ENCODE results near the gene TMEM237. TPM values are rescaled to one million over a fixed set of nuclear protein-coding genes. Genes with fewer than 3 reads are reported as not detected.

TMEM237 gene
- total RNA-seq, 1 donor from 2014 or later, result 43.2 TPM

- DNase-seq (ENCODE audit: extremely low spot score, unreplicated experiment), result no peak
- no peaks in the 10 kb centered on the region for H3K4me1 Mint-ChIP-seq (ENCODE audit: unreplicated experiment)
- no peak overlapping the region for H3K27ac Mint-ChIP-seq
- no peak for TF ChIP-seq CTCF (conservative IDR thresholded peaks at IDR 0.05)
- peaks cover 7% of the 10 kb centered on the region for H3K9me3 Mint-ChIP-seq
- peaks cover 8% of the 10 kb centered on the region for H3K27me3 Mint-ChIP-seq
- no peak overlapping the region for H3K4me3 Mint-ChIP-seq
- H3K36me3 Mint-ChIP-seq, result peaks cover 15% of the 10 kb centered on the region
These were observed 24.3 kb downstream of the TMEM237 start for GRCh38 chr2:201618744-201619662.

- peaks cover 12% of the 10 kb centered on the region for H3K27me3 Mint-ChIP-seq
- H3K36me3 Mint-ChIP-seq, result no peaks in the 10 kb centered on the region
- no peak for TF ChIP-seq CTCF (conservative IDR thresholded peaks at IDR 0.05)
These were observed 35.3 kb downstream of the TMEM237 start for GRCh38 chr2:201608021-201608420.

GRCh38 chr2:201607568-201607967 is 35.7 kb downstream of the TMEM237 start:
- Mint-ChIP-seq H3K27ac (no peak overlapping the region), H3K36me3 (no peaks in the 10 kb centered on the region), H3K9me3 (peaks cover 6% of the 10 kb centered on the region), H3K4me1 (ENCODE audit: unreplicated experiment) (no peaks in the 10 kb centered on the region), H3K27me3 (peaks cover 12% of the 10 kb centered on the region), H3K4me3 (no peak overlapping the region)
- no peak for TF ChIP-seq CTCF (conservative IDR thresholded peaks at IDR 0.05)
- DNase-seq (ENCODE audit: extremely low spot score, unreplicated experiment), result no peak

More at GRCh38 chr2:201608021-201608420, 35.3 kb downstream of the TMEM237 start:
- Mint-ChIP-seq H3K4me3 (no peak overlapping the region), H3K9me3 (peaks cover 6% of the 10 kb centered on the region), H3K4me1 (ENCODE audit: unreplicated experiment) (no peaks in the 10 kb centered on the region), H3K27ac (no peak overlapping the region)
- no peak for DNase-seq (ENCODE audit: extremely low spot score, unreplicated experiment)

- no peak for DNase-seq (ENCODE audit: extremely low spot score, unreplicated experiment)
- H3K4me3 Mint-ChIP-seq, result no peak overlapping the region
- H3K4me1 Mint-ChIP-seq (ENCODE audit: unreplicated experiment), result no peaks in the 10 kb centered on the region
- peaks cover 15% of the 10 kb centered on the region for H3K9me3 Mint-ChIP-seq
- H3K27ac Mint-ChIP-seq, result no peak overlapping the region
- peaks cover 12% of the 10 kb centered on the region for H3K27me3 Mint-ChIP-seq
- no peaks in the 10 kb centered on the region for H3K36me3 Mint-ChIP-seq
- no peak for TF ChIP-seq CTCF (conservative IDR thresholded peaks at IDR 0.05)
These were observed 42.4 kb downstream of the TMEM237 start for GRCh38 chr2:201600906-201601305.

GRCh38 chr2:201597397-201597796 is 45.9 kb downstream of the TMEM237 start:
- no peak for DNase-seq (ENCODE audit: extremely low spot score, unreplicated experiment)
- peaks cover 16% of the 10 kb centered on the region for H3K9me3 Mint-ChIP-seq
- no peaks in the 10 kb centered on the region for H3K4me1 Mint-ChIP-seq (ENCODE audit: unreplicated experiment)
- no peak for TF ChIP-seq CTCF (conservative IDR thresholded peaks at IDR 0.05)
- no peaks in the 10 kb centered on the region for H3K36me3 Mint-ChIP-seq
- peaks cover 3% of the 10 kb centered on the region for H3K27me3 Mint-ChIP-seq
- no peak overlapping the region for H3K4me3 Mint-ChIP-seq
- H3K27ac Mint-ChIP-seq, result no peak overlapping the region

All from type B pancreatic cell (in vitro differentiated cells).